SK-N-MC (cell line): ENCODE results near the gene NLGN2.

Experiments
- EZH2 ChIP-seq: fragments of 200-600 bp; sonication (generic); IDR thresholded peaks from one replicate; pipeline ENCODE4 v1.6.1; 2017; ENCODE audit warnings: antibody characterized with exemption
- POLR2AphosphoS5 ChIP-seq: IDR thresholded peaks from 2 replicates; pipeline ENCODE4 v1.6.1; 2012; ENCODE audit warnings: mild to moderate bottlenecking, low read depth, low read length, borderline replicate concordance

DNA sequence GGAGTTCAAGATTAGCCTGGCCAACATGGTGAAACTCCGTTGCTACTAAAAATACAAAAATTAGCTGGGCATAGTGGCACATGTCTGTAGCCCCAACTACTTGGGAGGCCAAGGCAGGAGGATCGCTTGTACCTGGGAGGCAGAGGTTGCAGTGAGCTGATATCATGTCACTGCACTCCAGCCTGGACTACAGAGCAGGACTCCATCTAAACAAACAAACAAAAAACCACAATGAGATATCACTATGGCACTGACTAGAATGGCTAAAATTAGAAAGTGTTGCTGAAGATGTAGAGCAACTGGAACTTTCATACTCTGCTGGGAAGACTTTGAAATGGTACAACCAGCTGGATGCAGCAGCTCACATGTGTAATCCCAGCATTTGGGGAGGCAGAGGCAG lies 33.3 kb upstream of the NLGN2 start:
- TF ChIP-seq EZH2 (no peak), POLR2AphosphoS5 (no peak)
